Measurements from ENCODE around the gene ZNF804A. TPM values are rescaled to one million over a fixed set of nuclear protein-coding genes. Genes with fewer than 3 reads are reported as not detected.
"Not testable (repeated sequence)": the region's sequence is repeated elsewhere in the genome, so short reads cannot be mapped to it uniquely, and the experiment has no call there.

The ZNF804A gene
- total RNA-seq, 1 donor from 2014 or later = 3.1 TPM

- DNase-seq (ENCODE audit: low spot score) = no peak
These were observed 217.5 kb downstream of the ZNF804A start for GRCh38 chr2:184815824-184816223.

GRCh38 chr2:184824597-184824996 lies 226.3 kb downstream of the ZNF804A start:
- no peak for DNase-seq (ENCODE audit: low spot score)

- DNase-seq (ENCODE audit: low spot score) = no peak
These were observed 232.2 kb downstream of the ZNF804A start for GRCh38 chr2:184830531-184830930.

GRCh38 chr2:184834699-184835397 lies 236.5 kb downstream of the ZNF804A start:
- DNase-seq (ENCODE audit: low spot score) = peak; percentile 23

GRCh38 chr2:184835398-184835715 lies 237.0 kb downstream of the ZNF804A start:
- DNase-seq (ENCODE audit: low spot score) = no peak

- DNase-seq (ENCODE audit: low spot score) = no peak
These were observed 249.0 kb downstream of the ZNF804A start for GRCh38 chr2:184847331-184847730.

GRCh38 chr2:184849516-184849915 lies 251.2 kb downstream of the ZNF804A start:
- no peak for DNase-seq (ENCODE audit: low spot score)

- no peak for DNase-seq (ENCODE audit: low spot score)
These were observed 253.2 kb downstream of the ZNF804A start for GRCh38 chr2:184851576-184851975.

GRCh38 chr2:184859187-184859586 lies 260.9 kb downstream of the ZNF804A start:
- no peak for DNase-seq (ENCODE audit: low spot score)

- no peak for DNase-seq (ENCODE audit: low spot score)
These were observed 262.4 kb downstream of the ZNF804A start for GRCh38 chr2:184860744-184861143.

GRCh38 chr2:184875212-184875611 lies 276.9 kb downstream of the ZNF804A start:
- no peak for DNase-seq (ENCODE audit: low spot score)

GRCh38 chr2:184875911-184876310 lies 277.6 kb downstream of the ZNF804A start:
- DNase-seq (ENCODE audit: low spot score) = no peak

- no peak for DNase-seq (ENCODE audit: low spot score)
These were observed 279.6 kb downstream of the ZNF804A start for GRCh38 chr2:184877909-184878308.

- no peak for DNase-seq (ENCODE audit: low spot score)
These were observed 281.3 kb downstream of the ZNF804A start for GRCh38 chr2:184879671-184880070.

GRCh38 chr2:184886585-184886984 lies 288.3 kb downstream of the ZNF804A start:
- DNase-seq (ENCODE audit: low spot score) = not testable (repeated sequence)

- DNase-seq (ENCODE audit: low spot score) = no peak
These were observed 292.0 kb downstream of the ZNF804A start for GRCh38 chr2:184890311-184890710.

GRCh38 chr2:184904991-184905390 lies 306.7 kb downstream of the ZNF804A start:
- no peak for DNase-seq (ENCODE audit: low spot score)

- no peak for DNase-seq (ENCODE audit: low spot score)
These were observed 307.8 kb downstream of the ZNF804A start for GRCh38 chr2:184906160-184906559.

GRCh38 chr2:184906709-184907108 lies 308.4 kb downstream of the ZNF804A start:
- DNase-seq (ENCODE audit: low spot score) = peak; percentile 0

- no peak for DNase-seq (ENCODE audit: low spot score)
These were observed 310.6 kb downstream of the ZNF804A start for GRCh38 chr2:184908966-184909365.

GRCh38 chr2:184920451-184920965 lies 322.2 kb downstream of the ZNF804A start:
- peak; percentile 45 for DNase-seq (ENCODE audit: low spot score)

- DNase-seq (ENCODE audit: low spot score) = peak; percentile 62
These were observed 323.3 kb downstream of the ZNF804A start for GRCh38 chr2:184921676-184922075.

GRCh38 chr2:184923751-184924150 lies 325.4 kb downstream of the ZNF804A start:
- DNase-seq (ENCODE audit: low spot score) = no peak

GRCh38 chr2:184927040-184927439 lies 328.7 kb downstream of the ZNF804A start:
- no peak for DNase-seq (ENCODE audit: low spot score)
